HepG2 (cell line): ENCODE data around the gene DLX4. TPM values are rescaled to one million over a fixed set of nuclear protein-coding genes. Genes with fewer than 3 reads are reported as not detected.

Experiments used
- ASH2L ChIP-seq: fragments of 300-600, 200-600 bp; sonication (generic); IDR thresholded peaks from 2 replicates; pipeline ENCODE4 v1.7.0; 2017; ENCODE audit warnings: low read depth, mild to moderate bottlenecking, moderate library complexity, mixed read lengths, low read length; ENCODE audit not compliant: insufficient read length
- BATF2 ChIP-seq: sonication (generic); formaldehyde crosslinking; IDR thresholded peaks from 2 replicates; pipeline ENCODE4 v1.8.0; 2022; ENCODE audit warnings: mild to moderate bottlenecking, missing genetic modification reagents, moderate library complexity
- CBX1 ChIP-seq: IDR thresholded peaks from one replicate; pipeline ENCODE4 v1.6.1; 2016; ENCODE audit warnings: antibody characterized with exemption, low read depth
- CEBPZ ChIP-seq: IDR thresholded peaks from 2 replicates; pipeline ENCODE4 v1.6.1; 2012; ENCODE audit warnings: low read length, improper control_type of control experiment
- FOXM1 ChIP-seq: sonication (generic); formaldehyde crosslinking; IDR thresholded peaks from 2 replicates; pipeline ENCODE4 v1.5.0; 2020; ENCODE audit warnings: missing genetic modification reagents
- GZF1 ChIP-seq: sonication (generic); formaldehyde crosslinking; IDR thresholded peaks from 2 replicates; pipeline ENCODE4 v1.5.1; 2020; ENCODE audit warnings: mild to moderate bottlenecking, missing genetic modification reagents
- HES4 ChIP-seq: sonication (generic); formaldehyde crosslinking; IDR thresholded peaks from 2 replicates; pipeline ENCODE4 v1.9.0; 2021; ENCODE audit warnings: mild to moderate bottlenecking, missing genetic modification reagents, borderline replicate concordance
- HNF1B ChIP-seq: sonication (generic); formaldehyde crosslinking; IDR thresholded peaks from 2 replicates; pipeline ENCODE4 v1.5.1; 2020; ENCODE audit warnings: mild to moderate bottlenecking, moderate library complexity, missing genetic modification reagents
- IKZF4 ChIP-seq: sonication (generic); formaldehyde crosslinking; IDR thresholded peaks from 2 replicates; pipeline ENCODE4 v1.5.1; 2020; ENCODE audit warnings: borderline replicate concordance, mild to moderate bottlenecking, low read depth, missing genetic modification reagents; ENCODE audit errors: not compliant biosample characterization
- KLF6 ChIP-seq: IDR thresholded peaks from 2 replicates; pipeline ENCODE4 v1.8.0; 2016; ENCODE audit warnings: missing biosample characterization, missing genetic modification reagents
- MZF1 ChIP-seq: sonication (generic); formaldehyde crosslinking; IDR thresholded peaks from 2 replicates; pipeline ENCODE4 v1.8.1; 2023; ENCODE audit warnings: mild to moderate bottlenecking, missing genetic modification reagents, borderline replicate concordance
- STAT6 ChIP-seq: sonication (generic); formaldehyde crosslinking; IDR thresholded peaks from 2 replicates; pipeline ENCODE4 v1.4.0; 2020; ENCODE audit warnings: missing genetic modification reagents, mild to moderate bottlenecking, borderline replicate concordance
- ZBTB25 ChIP-seq: IDR thresholded peaks from 2 replicates; pipeline ENCODE4 v1.6.1; 2018; ENCODE audit warnings: missing genetic modification reagents
- ZFP62 ChIP-seq: sonication (generic); formaldehyde crosslinking; IDR thresholded peaks from 2 replicates; pipeline ENCODE4 v1.4.0; 2020; ENCODE audit warnings: missing genetic modification reagents
- ZFP82 ChIP-seq: sonication (generic); formaldehyde crosslinking; IDR thresholded peaks from 2 replicates; pipeline ENCODE4 v1.5.1; 2020; ENCODE audit warnings: mild to moderate bottlenecking, missing genetic modification reagents, borderline replicate concordance
- ZNF20 ChIP-seq: sonication (generic); formaldehyde crosslinking; IDR thresholded peaks from 2 replicates; pipeline ENCODE4 v1.4.0; 2020; ENCODE audit warnings: mild to moderate bottlenecking, moderate library complexity, missing genetic modification reagents
- ZNF468 ChIP-seq: sonication (generic); formaldehyde crosslinking; IDR thresholded peaks from 2 replicates; pipeline ENCODE4 v1.8.0; 2022; ENCODE audit warnings: mild to moderate bottlenecking, moderate library complexity, missing genetic modification reagents
- ZNF484 ChIP-seq: sonication (generic); formaldehyde crosslinking; IDR thresholded peaks from 2 replicates; pipeline ENCODE4 v1.5.1; 2020; ENCODE audit warnings: mild to moderate bottlenecking, low read depth, missing genetic modification reagents, borderline replicate concordance
- ZNF547 ChIP-seq: sonication (generic); formaldehyde crosslinking; IDR thresholded peaks from 2 replicates; pipeline ENCODE4 v1.5.1; 2020; ENCODE audit warnings: mild to moderate bottlenecking, missing genetic modification reagents
- polyA plus RNA-seq, 8 experiments: library from polyadenylated mRNA; depleted of rRNA in 3 of 8; stranded (reverse) in 7 of 8; unstranded in 1 of 8; fragments of >200 nt; fragmentation: Illumina TruSeq in 4 of 8; extraction: Trizol in 4 of 8; gene quantifications; 2 replicates each; pipeline versions ENCODE4 v1.2.1 to v1.2.3, GENCODE V29; 2011 to 2016; ENCODE audit warnings: low read depth in 4 of 8, missing spikeins in 1 of 8, mixed read lengths in 1 of 8; ENCODE audit not compliant: insufficient read depth in 1 of 8
- total RNA-seq, 5 experiments: library from RNA; depleted of rRNA; stranded (reverse); fragments of >200 nt; fragmentation: Illumina TruSeq; extraction: Trizol; gene quantifications; 2 replicates each; pipeline ENCODE4 v1.2.3, GENCODE V29; 2016; ENCODE audit warnings: low read depth in 1 of 5

DLX4 gene
- total and polyA plus RNA-seq, 2 of the 13 experiments (the other 11 are each of a cell fraction or from before 2014, with no cell fraction given) = 0.55 to 2.3 TPM

GRCh38 chr17:49997773-49998703 lies 29.0 kb downstream of the DLX4 start (continued):
- TF ChIP-seq CEBPZ = no peak
- no peak for TF ChIP-seq HNF1B (CRISPR knock-in tag)
- TF ChIP-seq STAT6 = no peak
- no peak for TF ChIP-seq ZNF468 (CRISPR knock-in tag)
- no peak for TF ChIP-seq IKZF4 (CRISPR knock-in tag)
- TF ChIP-seq KLF6 (CRISPR knock-in tag) = 0 out of 2 replicates have a peak, but pooled peaks have one; percentile 37
- no peak for TF ChIP-seq FOXM1
- TF ChIP-seq ZNF484 (CRISPR knock-in tag) = no peak
- no peak for TF ChIP-seq GZF1 (CRISPR knock-in tag)
- no peak for TF ChIP-seq ZNF20 (CRISPR knock-in tag)
- TF ChIP-seq ZFP82 = no peak
- TF ChIP-seq ZNF547 (CRISPR knock-in tag) = no peak
- 0 out of 2 replicates have a peak, but pooled peaks have one; percentile 32 for TF ChIP-seq ZBTB25 (CRISPR knock-in tag)
- no peak for TF ChIP-seq CBX1
- no peak for TF ChIP-seq MZF1 (CRISPR knock-in tag)
- TF ChIP-seq ASH2L = no peak
- no peak for TF ChIP-seq BATF2 (CRISPR knock-in tag)
- no peak for TF ChIP-seq ZFP62
- TF ChIP-seq HES4 (CRISPR knock-in tag) = no peak
